HG02642 (cell line): ENCODE measurements around the gene ZDHHC22.

Experiments used
- ATAC-seq: cut with Tn5 transposase; IDR thresholded peaks from one replicate; pipeline ENCODE4 v1.9.1; 2021; ENCODE audit warnings: mild to moderate bottlenecking; ENCODE audit not compliant: unreplicated experiment, poor library complexity

Gene ZDHHC22

GRCh38 chr14:77086017-77086727 is 55.4 kb downstream of the ZDHHC22 start:
- ATAC-seq = no peak

DNA sequence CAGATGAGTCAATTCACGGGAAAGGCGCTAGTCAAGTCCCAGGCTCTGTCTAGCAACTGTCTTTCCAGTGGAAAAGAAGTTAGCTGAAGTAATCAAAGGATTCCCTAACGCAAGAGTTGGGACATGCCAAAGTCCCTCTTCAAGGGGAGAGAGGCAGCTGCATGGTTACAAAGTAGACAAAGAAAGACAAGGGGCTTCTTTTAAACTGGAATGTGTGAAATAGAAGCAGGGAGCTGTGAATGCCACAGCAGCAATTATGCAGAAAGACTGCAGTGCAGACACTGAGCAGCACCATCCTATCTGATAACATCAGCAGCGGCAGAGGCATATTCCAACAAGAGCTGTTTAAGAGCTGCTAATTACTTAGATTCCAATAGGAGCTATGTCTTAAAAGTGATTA is 56.1 kb downstream of the ZDHHC22 start:
- no peak for ATAC-seq

- no peak for ATAC-seq
Measured at GRCh38 chr14:77084985-77085384, 56.6 kb downstream of the ZDHHC22 start.

DNA sequence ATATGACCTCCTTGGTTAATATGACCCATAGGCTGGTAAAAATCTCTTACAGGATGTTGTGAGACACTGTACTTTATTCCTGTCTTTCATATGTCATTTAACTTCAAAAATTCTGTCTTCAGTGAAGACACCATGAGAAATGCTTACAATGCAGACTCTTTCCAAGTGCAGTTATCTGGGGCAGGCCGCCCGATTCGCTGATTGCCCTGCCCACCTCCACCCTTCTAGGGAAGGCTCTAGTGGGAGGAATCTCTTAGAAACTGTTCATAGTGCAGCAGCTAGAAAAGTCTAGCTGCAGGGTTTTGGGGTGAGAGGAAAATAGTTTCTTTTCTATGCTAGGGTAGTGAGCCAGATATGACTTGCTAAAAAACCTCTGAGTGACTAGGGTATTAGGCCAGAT is 58.5 kb downstream of the ZDHHC22 start:
- no peak for ATAC-seq

DNA sequence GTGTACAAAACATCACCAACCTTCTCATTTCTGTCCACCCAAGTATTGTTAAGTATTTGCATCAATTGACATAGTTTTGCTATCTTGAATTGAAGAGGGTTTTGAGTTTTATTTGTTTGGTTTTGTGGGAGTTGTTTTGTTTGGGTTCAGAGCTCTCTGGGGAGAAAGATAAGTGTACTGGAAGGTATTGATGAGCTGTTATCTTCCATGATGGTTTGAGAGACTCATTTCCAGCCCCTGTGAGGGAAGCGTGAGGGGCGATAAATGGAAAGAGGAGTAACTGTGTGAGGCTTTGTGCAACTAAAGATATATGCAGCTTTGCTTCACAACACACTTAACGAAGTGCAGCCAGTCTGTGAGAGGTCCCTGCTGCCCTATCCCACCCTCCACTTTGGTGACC is 59.2 kb downstream of the ZDHHC22 start:
- no peak for ATAC-seq
